GM21515 (cell line): ENCODE measurements around the gene ADGRG1.
"Not testable (repeated sequence)": the region's sequence is repeated elsewhere in the genome, so short reads cannot be mapped to it uniquely, and the experiment has no call there.

Experiments used
- ATAC-seq: cut with Tn5 transposase; IDR thresholded peaks from one replicate; pipeline ENCODE4 v1.9.1; 2021; ENCODE audit not compliant: unreplicated experiment

ADGRG1 gene

DNA sequence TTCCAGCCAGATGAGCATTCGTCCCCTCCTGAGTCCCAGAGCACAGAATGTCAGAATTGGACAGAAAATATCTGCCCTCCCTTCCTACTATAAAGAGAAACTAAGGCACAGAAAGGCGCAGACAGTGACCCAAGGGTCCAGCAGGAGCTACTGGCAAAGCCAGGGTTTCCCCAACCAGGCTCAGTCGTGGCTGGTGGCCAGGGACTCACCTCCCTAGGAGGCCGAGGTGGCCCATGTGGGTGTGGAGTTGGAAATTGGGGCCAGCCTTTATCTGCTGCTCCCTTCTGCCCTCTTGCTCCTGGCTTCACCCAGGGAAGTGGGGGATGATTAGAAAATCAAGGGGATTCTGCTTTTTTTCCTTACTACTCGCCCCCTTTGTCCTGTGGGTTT, 67.2 kb downstream of the ADGRG1 start:
- no peak for ATAC-seq

DNA sequence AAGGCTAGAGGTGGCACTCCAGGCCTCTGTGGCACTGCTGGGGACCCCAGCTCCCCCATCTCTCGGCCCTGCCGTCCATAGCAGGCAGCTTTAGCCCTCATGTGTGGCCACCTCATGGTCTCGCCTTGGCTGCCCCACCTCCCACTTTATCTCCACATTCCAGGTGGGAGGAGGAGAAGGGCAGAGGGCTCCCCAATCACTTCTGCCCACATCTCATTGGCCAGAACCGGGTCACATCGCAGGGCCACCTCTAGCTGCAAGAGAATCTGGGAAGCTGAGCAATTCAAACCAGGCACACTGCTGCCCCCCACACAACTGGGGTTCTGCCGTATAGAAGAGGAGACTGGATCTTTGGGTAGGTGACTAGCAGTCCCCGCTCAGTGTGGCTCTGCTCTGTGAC, 67.8 kb downstream of the ADGRG1 start:
- ATAC-seq: no peak

DNA sequence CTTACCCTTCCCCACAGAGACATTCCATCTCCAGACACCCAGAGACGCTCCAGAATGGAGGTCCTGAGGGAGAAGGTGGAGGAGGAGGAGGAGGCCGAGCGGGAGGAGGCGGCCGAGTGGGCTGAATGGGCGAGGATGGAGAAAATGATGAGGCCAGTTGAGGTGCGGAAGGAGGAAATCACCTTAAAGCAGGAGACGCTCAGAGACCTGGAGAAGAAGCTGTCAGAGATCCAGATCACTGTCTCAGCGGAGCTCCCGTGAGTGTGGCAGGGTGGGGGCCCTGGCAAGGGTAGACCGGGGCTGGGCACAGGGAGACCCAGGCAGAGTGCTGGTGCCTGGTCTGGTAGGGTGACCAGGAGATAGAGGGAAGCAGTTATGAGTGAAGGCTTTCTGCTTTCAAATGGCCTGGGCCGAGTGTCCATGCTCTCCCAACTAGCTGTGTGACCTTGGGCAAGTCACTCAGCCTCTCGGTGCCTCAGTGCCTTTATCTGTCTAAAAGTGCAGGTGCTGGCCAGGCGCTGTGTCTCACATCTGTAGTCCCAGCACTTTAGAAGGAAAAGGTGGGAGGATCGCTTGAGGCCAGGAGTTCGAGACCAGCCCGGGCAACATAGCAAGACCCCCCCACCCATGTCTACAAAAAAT, 69.6 kb downstream of the ADGRG1 start:
- ATAC-seq: no peak

DNA sequence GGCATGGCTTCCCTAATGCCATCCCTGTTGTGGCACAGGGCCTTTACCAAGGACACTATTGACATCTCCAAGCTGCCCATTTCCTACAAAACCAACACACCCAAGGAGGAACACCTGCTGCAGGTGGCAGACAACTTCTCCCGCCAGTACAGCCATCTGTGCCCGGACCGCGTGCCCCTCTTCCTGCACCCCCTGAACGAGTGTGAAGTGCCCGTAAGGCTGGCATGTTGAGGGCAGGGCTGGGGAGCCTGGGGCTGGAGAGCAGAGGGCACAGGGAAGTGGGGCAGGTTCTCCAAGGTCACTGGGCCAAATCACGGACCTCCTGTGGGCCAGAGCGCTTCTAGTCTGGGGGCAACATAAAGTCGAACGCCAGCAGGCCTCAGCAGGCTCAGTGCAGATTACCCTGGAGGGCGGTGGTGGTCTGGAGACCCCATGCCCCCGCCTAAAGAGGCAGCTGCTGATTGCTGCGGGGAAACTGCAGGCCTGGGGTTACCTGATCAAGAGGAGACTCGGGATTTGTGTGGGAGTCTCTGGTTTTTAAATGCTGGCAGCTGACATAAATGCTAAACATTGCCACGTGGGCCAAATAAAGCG, 70.5 kb downstream of the ADGRG1 start:
- ATAC-seq: no peak

DNA sequence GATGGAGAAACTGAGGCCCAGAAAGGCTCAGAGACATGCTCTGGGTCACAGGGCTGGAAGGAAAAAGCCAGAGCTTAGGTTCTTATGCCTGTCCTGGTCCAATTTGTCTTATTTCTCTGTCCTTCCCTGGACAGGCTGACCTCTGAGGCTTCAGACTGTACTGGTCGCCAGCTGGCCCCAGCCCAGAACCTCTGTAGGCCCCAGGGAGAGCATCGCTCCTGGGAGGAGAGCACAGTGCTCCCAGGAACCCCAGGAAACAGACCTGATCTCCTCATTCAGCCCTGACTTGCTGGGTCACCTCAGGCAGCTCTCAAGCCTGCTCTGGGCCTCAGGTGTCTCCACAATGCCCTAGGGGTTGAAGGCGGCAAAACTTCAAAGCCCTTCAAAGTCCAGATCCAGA, 71.1 kb downstream of the ADGRG1 start:
- no peak for ATAC-seq

DNA sequence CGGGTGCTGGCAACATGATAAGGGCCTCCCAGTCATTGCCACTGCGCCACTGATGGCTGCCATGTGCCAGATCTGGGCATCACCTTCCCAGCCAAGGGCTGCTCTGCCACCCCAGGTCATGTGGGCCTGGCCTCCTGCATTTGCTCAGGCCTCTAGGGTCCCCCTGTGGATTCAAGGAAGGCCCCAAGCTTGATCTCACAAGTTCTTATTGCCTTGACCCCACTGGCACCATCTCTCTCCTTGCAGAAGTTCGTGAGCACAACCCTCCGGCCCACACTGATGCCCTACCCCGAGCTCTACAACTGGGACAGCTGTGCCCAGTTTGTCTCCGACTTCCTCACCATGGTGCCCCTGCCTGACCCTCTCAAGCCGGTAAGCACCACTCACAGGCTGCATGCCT, 71.5 kb downstream of the ADGRG1 start:
- ATAC-seq: no peak

DNA sequence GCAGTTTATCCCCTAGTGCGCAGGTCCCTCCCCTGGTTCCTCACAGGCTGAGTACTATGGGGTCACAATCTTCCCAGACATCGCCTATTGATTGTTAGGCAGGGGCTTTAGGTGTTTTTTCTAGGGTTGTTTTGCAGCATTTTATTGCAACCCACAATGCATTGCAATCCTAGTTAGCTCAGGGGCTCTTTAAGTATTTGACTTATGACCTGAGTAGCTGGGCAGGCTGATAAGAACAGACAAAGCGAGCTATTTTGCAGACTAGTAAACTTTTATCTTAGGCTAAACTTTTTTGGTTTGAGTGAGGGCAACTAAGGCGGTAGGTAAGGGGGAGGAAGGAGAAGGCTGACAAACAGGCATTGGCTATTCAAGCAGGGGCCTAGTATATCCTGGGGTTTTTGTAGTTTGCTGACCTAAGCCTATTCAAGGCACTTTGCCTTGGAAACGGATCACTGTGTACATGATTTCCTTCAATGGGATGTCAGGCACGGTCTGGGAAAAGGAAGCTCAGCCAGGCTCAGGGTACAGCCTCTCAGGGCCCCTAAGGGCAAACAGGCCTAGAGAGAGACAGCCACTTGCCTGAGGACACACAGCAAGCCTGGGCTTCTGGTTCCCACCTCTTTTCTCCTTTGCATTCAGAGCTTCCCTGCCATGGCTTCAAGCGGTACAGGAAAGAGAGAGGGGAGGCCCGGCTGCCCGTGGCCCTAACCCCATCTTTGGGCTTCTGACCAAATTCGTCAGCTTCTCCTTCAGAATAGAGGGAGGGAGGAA, 72.5 kb downstream of the ADGRG1 start:
- no peak for ATAC-seq

DNA sequence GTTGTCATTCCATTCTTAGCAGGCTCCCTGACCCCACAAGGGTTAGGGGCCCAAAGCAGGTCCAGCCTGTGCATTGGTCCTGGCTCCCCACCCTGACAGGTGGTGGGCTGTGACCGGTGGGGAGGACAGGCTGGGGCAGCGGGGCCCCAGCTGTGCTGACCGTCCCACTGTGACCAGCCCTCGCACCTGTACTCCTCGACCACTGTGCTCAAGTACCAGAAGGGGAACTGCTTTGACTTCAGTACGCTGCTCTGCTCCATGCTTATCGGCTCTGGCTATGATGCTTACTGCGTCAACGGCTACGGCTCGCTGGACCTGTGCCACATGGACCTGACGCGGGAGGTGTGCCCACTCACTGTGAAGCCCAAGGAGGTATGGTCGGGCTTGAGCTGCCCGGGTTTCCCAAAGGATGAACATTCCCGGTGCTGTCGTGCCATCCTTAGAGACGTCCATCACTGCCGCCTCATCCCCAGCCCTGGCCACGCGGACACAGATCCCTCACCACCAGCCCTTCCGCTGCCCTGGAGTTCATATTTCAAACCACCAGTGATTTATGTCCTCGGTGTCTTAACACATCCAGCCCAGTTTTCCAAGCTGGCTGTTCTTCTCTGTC, 73.4 kb downstream of the ADGRG1 start:
- no peak for ATAC-seq

DNA sequence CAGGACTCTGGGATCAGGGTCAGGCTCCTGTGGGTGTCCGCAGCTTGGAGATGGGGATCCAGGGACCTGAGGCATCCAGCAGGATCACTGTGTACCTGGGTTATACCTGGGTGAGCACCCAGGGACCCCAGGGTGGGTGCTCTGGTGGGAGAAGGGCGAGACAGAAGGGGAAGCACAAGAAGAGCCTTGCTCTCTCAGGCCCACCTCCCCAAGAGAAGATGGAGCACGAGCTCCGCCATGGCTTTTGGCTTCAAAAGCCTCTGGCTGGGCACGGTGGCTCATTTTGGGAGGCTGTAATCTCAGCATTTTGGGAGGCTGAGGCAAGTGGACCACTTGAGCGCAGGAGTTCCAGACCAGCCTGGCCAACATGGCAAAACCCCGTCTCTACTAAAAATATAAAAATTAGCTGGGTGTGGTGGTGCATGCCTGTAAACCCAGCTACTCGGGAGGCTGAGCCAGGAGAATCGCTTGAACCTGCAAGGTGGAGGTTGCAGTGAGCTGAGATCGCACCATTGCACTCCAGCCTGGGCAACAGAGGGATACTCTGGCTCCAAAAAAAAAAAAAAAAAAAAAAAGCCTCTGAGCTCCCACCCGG, 75.1 kb downstream of the ADGRG1 start:
- ATAC-seq: no peak

DNA sequence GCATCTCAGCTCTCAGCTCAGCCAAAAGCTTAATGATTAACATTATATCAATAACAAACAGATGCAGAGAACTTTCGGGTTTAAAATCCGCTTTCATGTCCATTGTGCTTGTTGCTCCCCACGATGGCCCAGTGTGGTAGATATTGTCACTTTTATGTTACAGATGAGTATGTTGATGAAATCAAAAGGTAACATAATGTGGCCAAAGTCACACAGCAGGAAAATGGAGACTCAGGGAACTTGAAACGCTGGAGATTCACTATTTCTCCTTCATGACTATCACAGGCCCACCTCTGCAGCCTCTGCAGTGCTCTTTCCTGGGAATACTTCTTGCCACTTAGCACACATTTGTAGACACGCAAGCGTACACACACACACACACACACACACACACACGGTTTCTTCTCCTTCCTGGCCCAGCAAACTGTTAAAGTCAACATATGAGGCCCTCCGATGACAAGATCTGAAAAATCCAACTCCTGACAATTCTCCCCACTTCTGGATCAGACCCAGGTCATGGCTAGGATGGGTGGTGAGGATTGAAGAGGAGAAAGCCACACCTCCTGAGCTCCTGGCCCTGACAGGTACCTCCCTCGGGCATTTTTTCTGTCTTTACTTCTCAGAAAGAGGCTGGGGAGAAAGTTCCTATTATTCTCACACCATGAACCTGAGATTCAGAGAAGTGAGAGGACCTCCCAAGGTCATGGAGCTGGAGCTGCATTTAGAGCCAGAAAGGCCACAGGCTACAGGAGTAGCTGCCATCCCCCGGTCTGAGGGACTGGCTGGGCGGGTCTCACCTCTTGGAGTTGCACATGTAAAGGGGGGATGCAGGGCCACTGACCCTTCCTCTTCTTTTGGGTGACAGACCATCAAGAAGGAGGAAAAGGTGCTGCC, 75.8 kb downstream of the ADGRG1 start:
- no peak for ATAC-seq

DNA sequence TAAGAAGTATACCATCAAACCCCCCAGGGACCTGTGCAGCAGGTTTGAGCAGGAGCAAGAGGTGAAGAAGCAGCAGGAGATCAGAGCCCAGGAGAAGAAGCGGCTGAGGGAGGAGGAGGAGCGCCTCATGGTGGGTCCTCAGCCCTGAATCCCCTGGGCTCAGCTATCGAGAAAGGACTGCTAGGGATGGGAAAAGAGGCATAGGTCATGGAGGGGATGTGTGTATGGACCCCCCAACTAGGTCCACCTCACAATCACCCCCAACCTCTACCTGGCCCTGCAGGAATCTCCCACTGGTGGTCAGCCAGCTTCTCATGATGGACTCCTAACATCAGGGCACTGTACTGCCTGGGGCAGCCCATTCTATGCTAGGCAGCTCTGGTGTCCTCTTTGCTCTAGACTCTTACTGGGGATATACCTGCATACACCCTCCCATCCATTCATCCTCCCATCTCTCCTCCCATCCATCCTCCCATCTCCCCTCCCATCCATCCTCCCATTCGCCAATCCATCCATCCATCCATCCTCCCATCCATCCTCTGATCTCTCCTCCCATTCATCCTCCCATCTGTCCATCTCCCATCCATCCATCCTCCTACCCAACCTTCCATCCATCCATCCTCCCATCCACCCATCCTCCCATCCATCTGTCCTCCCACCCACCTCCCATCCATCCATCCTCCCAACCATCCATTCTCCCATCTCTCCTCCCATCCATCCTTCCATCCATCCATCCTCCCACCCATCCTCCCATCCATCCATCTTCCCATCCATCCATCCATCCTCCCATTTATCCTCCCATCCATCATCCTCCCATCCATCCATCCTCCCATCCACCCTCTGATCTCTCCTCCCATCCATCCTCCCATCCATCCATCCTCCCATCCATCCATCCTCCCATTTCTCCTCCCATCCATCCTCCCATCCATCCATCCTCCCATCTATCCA, 76.7 kb downstream of the ADGRG1 start:
- no peak for ATAC-seq

DNA sequence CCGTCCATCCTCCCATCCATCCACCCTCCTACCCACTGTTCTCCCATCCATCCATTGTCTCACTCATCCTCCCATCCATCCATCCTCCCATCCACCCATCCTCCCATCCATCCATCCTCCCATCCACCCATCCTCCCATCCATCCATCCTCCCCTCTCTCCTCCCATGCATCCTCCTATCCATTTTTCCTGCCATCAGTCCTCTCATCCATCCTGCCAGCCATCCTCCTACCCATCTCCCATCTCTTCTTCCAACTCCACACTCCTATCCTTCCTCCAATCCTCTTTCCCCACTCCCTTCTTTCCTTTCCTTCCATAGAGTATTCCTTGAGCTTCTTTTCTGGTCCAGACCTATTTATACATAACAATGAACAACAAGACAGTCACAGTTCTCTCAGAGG, 78.3 kb downstream of the ADGRG1 start:
- no peak for ATAC-seq

DNA sequence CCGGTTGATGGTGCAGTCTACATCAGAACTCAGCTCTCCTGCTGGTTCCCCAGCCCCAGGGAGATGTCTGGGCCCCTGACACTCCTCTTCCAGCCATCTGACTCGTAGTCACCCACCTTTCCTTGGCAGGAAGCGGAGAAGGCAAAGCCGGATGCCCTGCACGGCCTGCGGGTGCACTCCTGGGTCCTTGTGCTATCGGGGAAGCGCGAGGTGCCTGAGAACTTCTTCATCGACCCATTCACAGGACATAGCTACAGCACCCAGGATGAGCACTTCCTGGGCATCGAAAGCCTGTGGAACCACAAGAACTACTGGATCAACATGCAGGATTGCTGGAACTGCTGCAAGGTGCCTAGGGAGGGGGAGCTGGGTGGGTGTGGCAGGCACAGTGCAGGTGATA, 78.9 kb downstream of the ADGRG1 start:
- ATAC-seq: no peak

DNA sequence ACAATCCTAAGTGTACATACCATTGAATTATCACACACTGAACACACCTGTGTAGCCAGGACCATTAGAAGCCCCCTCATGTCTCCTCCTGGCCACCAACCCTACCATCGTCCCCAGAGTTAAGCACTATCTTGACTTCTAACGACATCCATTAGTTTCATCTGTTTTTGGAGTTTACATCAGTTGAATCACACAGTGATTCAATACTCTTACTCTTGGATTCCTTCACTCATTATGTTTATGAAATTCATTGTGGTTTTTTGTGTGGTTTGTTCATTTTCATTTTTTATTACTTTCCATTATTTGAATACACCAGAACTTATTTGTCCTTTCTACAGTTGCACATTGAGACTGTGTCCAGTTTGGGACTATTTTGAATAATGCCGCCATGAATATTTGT, 79.7 kb downstream of the ADGRG1 start:
- no peak for ATAC-seq

DNA sequence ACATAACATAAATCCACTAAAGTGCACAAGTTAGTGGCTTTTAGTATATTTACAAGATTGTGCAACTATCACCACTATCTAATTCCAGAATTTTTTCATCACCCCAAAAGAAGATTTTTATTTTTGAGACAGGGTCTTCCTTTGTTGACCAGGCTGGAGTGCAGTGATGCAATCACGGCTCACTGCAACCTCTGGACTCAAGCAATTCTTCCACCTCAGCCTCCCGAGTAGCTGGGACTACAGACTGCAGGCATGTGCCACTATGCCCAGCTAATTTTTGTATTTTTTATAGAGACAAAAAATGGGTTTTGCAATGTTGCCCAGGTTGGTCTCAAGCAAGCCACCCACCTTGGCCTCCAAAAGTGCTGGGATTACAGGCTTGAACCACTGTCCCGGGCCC, 81.2 kb downstream of the ADGRG1 start:
- no peak for ATAC-seq

DNA sequence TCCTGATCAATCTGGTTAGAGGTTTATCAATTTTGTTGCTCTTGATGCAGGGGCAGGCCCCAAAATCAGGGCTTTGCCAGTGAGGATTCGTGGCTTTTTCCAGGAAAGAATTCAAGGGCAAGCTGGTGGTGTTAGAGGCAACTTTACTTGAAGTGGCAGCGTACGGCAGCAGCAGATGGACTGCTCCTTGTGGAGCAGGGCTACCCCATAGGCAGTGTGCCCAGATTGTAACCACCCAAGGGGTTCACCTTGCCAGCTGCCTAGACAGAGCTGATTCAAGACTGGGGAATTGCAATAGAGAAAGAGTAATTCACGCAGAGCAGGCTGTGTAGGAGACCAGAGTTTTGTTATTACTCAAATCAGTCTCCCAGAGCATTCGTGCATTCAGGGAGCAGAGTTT, 82.9 kb downstream of the ADGRG1 start:
- no peak for ATAC-seq

DNA sequence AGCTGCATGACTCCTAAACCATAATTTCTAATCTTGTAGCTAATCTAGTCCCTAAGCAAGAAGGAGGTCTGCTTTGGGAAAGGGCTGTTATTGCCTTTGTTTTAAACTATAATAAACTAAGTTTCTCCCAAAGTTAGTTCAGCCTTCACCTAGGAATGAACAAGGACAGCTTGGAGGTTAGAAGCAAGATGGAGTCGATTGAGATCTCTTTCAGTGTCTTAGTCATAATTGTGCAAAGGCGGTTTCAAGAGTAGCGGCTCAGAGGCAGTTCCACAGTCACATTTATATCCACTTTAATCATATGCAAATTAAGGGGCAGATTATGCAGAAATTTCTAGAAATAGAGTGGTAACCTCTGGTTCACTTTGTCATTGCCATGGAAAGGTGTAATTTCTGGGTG, 83.6 kb downstream of the ADGRG1 start:
- ATAC-seq: no peak

DNA sequence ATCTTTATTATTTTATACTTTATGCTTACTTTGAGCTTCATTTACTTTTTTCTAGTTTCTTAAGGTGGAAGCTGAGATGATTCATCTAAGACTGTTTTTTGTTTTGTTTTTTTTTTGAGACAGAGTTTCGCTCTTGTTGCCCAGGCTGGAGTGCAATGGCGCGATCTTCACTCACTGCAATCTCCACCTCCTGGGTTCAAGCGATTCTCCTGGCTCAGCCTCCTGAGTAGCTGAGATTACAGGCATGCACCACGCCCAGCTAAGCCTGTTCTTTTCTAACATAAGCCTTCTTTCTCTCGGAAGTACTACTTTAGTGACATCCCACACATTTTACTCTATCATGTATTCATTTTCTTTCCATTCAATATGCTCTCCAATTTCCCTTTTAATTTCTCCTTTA, 84.1 kb downstream of the ADGRG1 start:
- not testable (repeated sequence) for ATAC-seq

DNA sequence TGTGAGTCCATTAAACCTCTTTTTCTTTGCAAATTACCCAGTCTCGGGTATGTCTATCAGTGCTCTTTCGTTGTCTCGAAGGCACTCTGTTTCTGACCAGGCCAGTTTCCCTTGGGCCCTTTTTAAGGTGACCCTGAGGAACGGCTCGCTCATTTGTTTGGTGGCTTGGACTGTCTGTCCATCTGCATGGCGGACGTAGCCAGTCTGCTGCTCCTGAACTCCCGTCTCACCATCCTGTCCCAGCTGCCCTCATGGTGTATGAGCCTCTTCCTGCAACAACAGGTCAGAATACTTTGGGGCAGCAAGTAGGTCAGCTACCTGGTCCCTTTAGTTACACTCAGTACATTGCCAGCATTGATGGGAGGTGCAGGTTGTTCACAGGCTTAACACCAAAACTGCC, 85.2 kb downstream of the ADGRG1 start:
- no peak for ATAC-seq

DNA sequence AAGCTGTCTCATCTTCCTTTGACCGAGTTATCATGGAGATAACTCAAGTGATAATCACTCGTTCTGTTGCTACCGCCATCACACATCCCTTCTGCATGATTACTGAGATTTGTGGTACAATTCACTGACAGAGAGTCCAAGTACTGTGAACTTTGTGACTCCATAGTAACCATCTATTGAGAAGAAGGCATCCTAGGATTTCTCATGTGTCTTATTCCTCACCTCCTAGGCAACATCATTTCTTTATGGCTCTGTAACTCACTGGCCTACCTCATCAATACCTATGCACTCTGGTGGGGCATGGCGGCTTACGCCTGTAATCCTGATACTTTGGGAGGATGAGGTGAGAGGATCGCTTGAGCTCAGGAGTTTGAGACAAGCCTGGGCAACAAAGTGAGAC, 85.6 kb downstream of the ADGRG1 start:
- ATAC-seq: no peak
